Measurements from ENCODE around the gene STARD13.

STARD13 gene

DNA sequence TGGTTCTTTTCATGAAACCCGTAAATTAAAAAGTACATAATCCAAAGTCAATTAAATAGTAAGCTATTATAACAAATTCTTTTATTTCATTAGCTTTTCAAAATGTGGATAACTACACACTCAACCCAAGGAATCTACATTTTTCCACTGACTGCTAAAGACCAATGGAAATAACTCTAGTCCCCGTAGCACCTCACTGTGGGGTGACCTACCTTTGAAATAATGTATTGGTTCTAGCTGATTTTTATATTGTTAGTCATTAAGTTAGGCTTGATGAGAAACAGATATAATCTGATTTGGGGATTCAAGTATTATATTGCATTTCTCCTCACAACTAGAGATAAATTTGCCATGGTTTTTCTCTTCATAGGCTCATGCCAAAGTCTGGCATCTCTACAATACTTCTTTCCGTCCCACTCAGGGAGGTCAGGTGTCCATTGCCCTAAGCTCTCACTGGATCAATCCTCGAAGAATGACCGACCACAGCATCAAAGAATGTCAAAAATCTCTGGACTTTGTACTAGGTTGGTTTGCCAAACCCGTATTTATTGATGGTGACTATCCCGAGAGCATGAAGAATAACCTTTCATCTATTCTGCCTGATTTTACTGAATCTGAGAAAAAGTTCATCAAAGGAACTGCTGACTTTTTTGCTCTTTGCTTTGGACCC lies 232.0 kb downstream of the STARD13 start:
- no peak overlapping the region for H3K4me3 Mint-ChIP-seq
- H3K4me1 Mint-ChIP-seq (ENCODE audit: low read depth) = no peaks in the 10 kb centered on the region
- no peak overlapping the region for H3K27ac Mint-ChIP-seq
- H3K27me3 Mint-ChIP-seq = peaks cover 14% of the 10 kb centered on the region
- peaks cover 4% of the 10 kb centered on the region for H3K36me3 Mint-ChIP-seq
- H3K9me3 Mint-ChIP-seq (ENCODE audit: low read depth) = no peaks in the 10 kb centered on the region

All from activated naive CD8-positive, alpha-beta T cell (primary cell).